T-cell (primary cell): ENCODE data around the gene GAGE10. TPM values are rescaled to one million over a fixed set of nuclear protein-coding genes. Genes with fewer than 3 reads are reported as not detected.

Source experiments
- ATAC-seq, 4 experiments: fragments of 200-7000 bp in 3 of 4; fragments of 150-1000 bp in 1 of 4; cut with Tn5 transposase; replicated peaks in 1 of 4; 1 replicate in 3 of 4; 2 replicates in 1 of 4; pipeline ENCODE4 v1.10.0; 2021; ENCODE audit warnings: moderate library complexity in 3 of 4, mild to moderate bottlenecking in 2 of 4, moderate number of reproducible peaks in 1 of 4
- CTCF ChIA-PET, 2 donors: fragments of 300-600 bp; sonication (Branson Sonifier 250); formaldehyde crosslinking; loops; one replicate each; lab custom pipeline; 2022; ENCODE audit warnings: antibody characterized with exemption in 2 of 2; lab: Charles Lee
- POLR2A ChIA-PET, 2 donors: fragments of 300-600 bp; sonication (Branson Sonifier 250); formaldehyde crosslinking; loops; one replicate each; lab custom pipeline; 2022; ENCODE audit warnings: antibody characterized with exemption in 2 of 2; lab: Charles Lee
- DNase-seq, 35 experiments: peaks; one replicate each; pipeline versions ENCODE4 v3.0.0 to v3.0.0-alpha.2; 2013 to 2023
- H3K27ac ChIP-seq: one replicate; pipeline ENCODE4 v1.5.1; 2013; ENCODE audit warnings: low read length
- H3K27me3 ChIP-seq, 2 experiments: replicated peaks in 1 of 2; 1 replicate in 1 of 2; 2 replicates in 1 of 2; pipeline versions ENCODE4 v1.6.1 to v1.7.0; 2013; ENCODE audit warnings: low read length in 1 of 2, mixed read lengths in 1 of 2; ENCODE audit not compliant: control insufficient read depth in 2 of 2, insufficient read depth in 2 of 2; ENCODE audit errors: extremely low read depth in 1 of 2
- H3K36me3 ChIP-seq, 2 donors: 1 replicate in 1 of 2; 2 replicates in 1 of 2; pipeline versions ENCODE4 v1.6.1 to v1.7.0; 2013; ENCODE audit warnings: low read length in 1 of 2; ENCODE audit not compliant: control insufficient read depth in 2 of 2, insufficient read depth in 1 of 2; ENCODE audit errors: extremely low read depth in 1 of 2
- H3K4me1 ChIP-seq, 2 experiments: 1 replicate in 1 of 2; 2 replicates in 1 of 2; pipeline versions ENCODE4 v1.6.1 to v1.7.0; 2013; ENCODE audit warnings: low read length in 2 of 2, mixed read lengths in 1 of 2; ENCODE audit not compliant: insufficient read depth in 2 of 2, control insufficient read depth in 1 of 2; ENCODE audit errors: extremely low read depth in 1 of 2
- H3K4me3 ChIP-seq, 2 donors: 1 replicate in 1 of 2; 2 replicates in 1 of 2; pipeline versions ENCODE4 v1.5.1 to v1.7.0; 2013; ENCODE audit warnings: mild to moderate bottlenecking in 2 of 2, low read length in 1 of 2, moderate library complexity in 1 of 2; ENCODE audit not compliant: control insufficient read depth in 1 of 2; ENCODE audit errors: extremely low read depth in 1 of 2
- H3K9me3 ChIP-seq: 2 replicates; pipeline ENCODE4 v1.7.0; 2013
- H3K27ac Mint-ChIP-seq, 2 donors: one replicate each; pipeline ENCODE4 v1.8.0; 2020 to 2021; ENCODE audit warnings: mild to moderate bottlenecking in 2 of 2, mixed read lengths in 2 of 2
- H3K27me3 Mint-ChIP-seq, 2 donors: one replicate each; pipeline ENCODE4 v1.8.0; 2021 to 2022; ENCODE audit warnings: mixed read lengths in 2 of 2
- H3K36me3 Mint-ChIP-seq: one replicate; pipeline ENCODE4 v1.8.0; 2021; ENCODE audit warnings: mixed read lengths
- H3K4me1 Mint-ChIP-seq, 3 donors: one replicate each; pipeline ENCODE4 v1.8.0; 2020 to 2022; ENCODE audit warnings: mixed read lengths in 3 of 3, mild to moderate bottlenecking in 1 of 3
- H3K4me3 Mint-ChIP-seq, 3 donors: one replicate each; pipeline ENCODE4 v1.8.0; 2020 to 2022; ENCODE audit warnings: mild to moderate bottlenecking in 3 of 3, mixed read lengths in 3 of 3, moderate library complexity in 3 of 3
- H3K9me3 Mint-ChIP-seq, 3 donors: one replicate each; pipeline ENCODE4 v1.8.0; 2020 to 2022; ENCODE audit warnings: mixed read lengths in 3 of 3
- WGBS: methylation state at CpG from one replicate; pipeline ENCODE4 v1.1.5; 2013; ENCODE audit warnings: missing lambda C conversion rate; ENCODE audit not compliant: insufficient coverage; 5-methylcytosine and 5-hydroxymethylcytosine counted together
- total RNA-seq, 35 experiments: library from RNA in 6 of 35; stranded (reverse) in 6 of 35; fragments of 120-200 nt in 1 of 35; gene quantifications; one replicate each; pipeline versions ENCODE4 v1.2.1 to v1.2.4 and lab custom pipeline; 2013 to 2026

The GAGE10 gene
- total RNA-seq, 5 donors from 2014 or later (not counting 1 experiment from before 2014, with no cell fraction given), result 0.66 TPM; not detected in 4

DNA sequence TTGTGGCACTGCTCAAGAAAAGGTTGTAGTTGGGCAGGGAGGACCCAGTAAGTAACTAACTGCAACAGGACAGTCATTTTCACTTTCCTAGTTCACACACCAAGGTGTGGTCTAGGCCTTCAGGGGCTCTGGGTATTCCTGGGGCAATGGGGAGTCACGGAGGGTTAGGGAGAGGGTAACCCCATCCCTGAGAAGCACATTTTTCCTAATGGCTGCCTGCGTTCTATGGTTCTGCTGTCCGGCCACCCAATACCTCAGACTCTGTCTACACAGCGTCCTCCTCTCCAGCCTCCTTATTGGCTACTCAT is 34.8 kb upstream of the GAGE10 start:
- ChIA-PET POLR2A (interaction anchor here (0.6 to 1.9 kb wide), 9 partner anchors 41 to 691 kb away, joined by 3 to 8 read pairs (median 4); partner anchors contain the start of genes CLCN5 (in 1 of the 2), GRIPAP1 (in 1 of the 2) and HDAC6 (in 1 of the 2)), CTCF (interaction anchor here in 1 of 2 donors (1.2 to 1.8 kb wide), 2 partner anchors 78 to 113 kb away, joined by 8 to 9 read pairs; no protein-coding TSS in a partner anchor)
- H3K4me3 Mint-ChIP-seq, result peak overlapping the region; percentile 83 to 94 (median 92)
- H3K27me3 ChIP-seq, result no peaks in the 10 kb centered on the region
- peak overlapping the region; percentile 20 to 82 for H3K4me3 ChIP-seq
- H3K36me3 Mint-ChIP-seq, result peaks cover 5% of the 10 kb centered on the region
- H3K27me3 Mint-ChIP-seq, result peaks cover 0 to 4% of the 10 kb centered on the region in 2 donors
- no peak for DNase-seq
- no peaks in the 10 kb centered on the region for H3K9me3 Mint-ChIP-seq
- H3K36me3 ChIP-seq, result peaks cover 0 to 4% of the 10 kb centered on the region in 2 donors
- peak overlapping the region; percentile 97 for H3K27ac ChIP-seq
- no peak for ATAC-seq
- peaks cover 10 to 47% of the 10 kb centered on the region in 2 experiments for H3K4me1 ChIP-seq
- H3K4me1 Mint-ChIP-seq, result peaks cover 37 to 54% (median 39%) of the 10 kb centered on the region in 3 donors
- H3K27ac Mint-ChIP-seq, result peak overlapping the region; percentile 99 to 100
- no peaks in the 10 kb centered on the region for H3K9me3 ChIP-seq
- WGBS, result 0% methylated on average over 1 of the region's 4 CpGs

DNA sequence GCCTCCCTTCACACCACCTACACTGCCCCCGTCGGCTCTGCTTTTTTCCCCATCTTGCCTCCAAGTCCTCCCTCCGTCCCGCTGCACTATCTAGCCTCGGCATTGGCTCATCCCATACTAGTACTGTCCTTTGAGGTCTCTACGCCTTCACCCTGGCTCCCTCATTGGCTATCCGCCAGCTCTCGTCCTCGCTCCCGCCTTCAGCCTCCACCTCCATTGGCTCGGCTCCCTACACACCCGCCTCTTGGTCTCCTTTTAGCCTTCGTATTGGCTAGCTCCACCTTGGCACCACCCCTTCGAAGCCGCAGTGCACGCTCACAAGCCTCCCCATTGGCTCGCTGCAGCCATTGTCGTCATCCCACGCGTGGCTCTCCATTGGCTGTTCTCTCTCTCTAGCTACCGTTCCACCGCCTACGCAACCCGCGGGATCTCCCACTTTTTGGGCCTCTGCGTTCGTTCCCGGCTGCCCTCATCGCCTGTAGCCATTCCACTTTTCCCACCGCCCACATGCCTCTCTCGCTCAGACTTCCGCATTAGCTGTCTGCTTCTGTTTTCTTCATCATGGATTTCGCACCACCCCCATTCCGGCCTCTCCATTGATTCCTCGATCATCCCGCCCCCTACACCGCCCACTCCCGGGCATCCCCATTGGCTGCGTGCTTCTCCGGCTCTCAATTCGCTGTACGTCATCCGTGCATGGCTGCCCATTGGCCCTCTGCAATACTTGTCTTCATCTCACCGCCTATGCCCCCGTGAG is 34.3 kb upstream of the GAGE10 start:
- Histone ChIP-seq H3K27me3 (no peaks in the 10 kb centered on the region), H3K4me3 (peak overlapping the region; percentile 20 to 82), H3K36me3 (peaks cover 0 to 4% of the 10 kb centered on the region in 2 donors), H3K4me1 (peaks cover 13 to 53% of the 10 kb centered on the region in 2 experiments), H3K9me3 (no peaks in the 10 kb centered on the region), H3K27ac (peak overlapping the region; percentile 97)
- Mint-ChIP-seq H3K36me3 (peaks cover 5% of the 10 kb centered on the region), H3K4me3 (peak overlapping the region; percentile 83 to 94 (median 92)), H3K27ac (peak overlapping the region; percentile 99 to 100), H3K9me3 (no peaks in the 10 kb centered on the region), H3K27me3 (peaks cover 0 to under 1% of the 10 kb centered on the region in 2 donors), H3K4me1 (peaks cover 41 to 55% (median 44%) of the 10 kb centered on the region in 3 donors)
- ChIA-PET CTCF (interaction anchor here in 1 of 2 donors (1.2 to 1.8 kb wide), 2 partner anchors 78 to 113 kb away, joined by 8 to 9 read pairs; no protein-coding TSS in a partner anchor), POLR2A (interaction anchor here (0.6 to 1.9 kb wide), 9 partner anchors 40 to 691 kb away, joined by 3 to 8 read pairs (median 4); partner anchors contain the start of genes CLCN5 (in 1 of the 2), GRIPAP1 (in 1 of the 2) and HDAC6 (in 1 of the 2))
- DNase-seq (peak; percentile 81 to 97 (median 94)), ATAC-seq (peak; percentile 79 to 83 (median 80))
- under 1% methylated on average over 39 of the region's 45 CpGs for WGBS

DNA sequence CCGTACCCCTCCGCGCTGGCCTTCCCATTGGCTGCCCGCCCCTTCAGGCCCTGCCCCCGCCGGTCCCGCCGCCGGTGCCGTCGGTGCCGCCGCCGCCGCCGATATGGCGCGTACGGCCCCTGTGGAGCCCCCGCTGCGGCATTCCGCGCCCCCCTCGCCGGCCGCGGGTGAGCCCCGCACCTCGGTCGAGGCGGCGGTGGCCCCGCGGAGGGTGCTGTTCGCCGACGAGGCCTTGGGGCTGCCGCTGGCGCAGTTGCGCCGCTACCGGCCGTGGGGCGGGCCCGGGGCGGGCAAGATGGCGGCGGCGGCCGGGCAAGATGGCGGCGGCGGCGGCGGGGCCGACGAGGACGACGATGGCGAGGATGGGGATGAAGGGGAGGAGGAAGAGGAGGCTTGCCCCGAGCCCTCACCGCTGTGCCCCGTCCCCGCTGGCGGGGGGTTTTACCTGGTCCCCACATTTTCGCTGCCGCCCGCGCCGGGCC is 33.6 kb upstream of the GAGE10 start, which contains the start of gene PPP1R3F:
TSS of gene PPP1R3F (plus strand) at position 27 of the 482 bp plus-strand sequence. CDS start at position 104, 77 bp downstream.
- Mint-ChIP-seq H3K36me3 (peaks cover 5% of the 10 kb centered on the region), H3K4me1 (peaks cover 47 to 57% (median 49%) of the 10 kb centered on the region in 3 donors), H3K9me3 (no peaks in the 10 kb centered on the region), H3K27ac (peak within 1 kb of the TSS; percentile 99 to 100), H3K27me3 (no peaks in the 10 kb centered on the region), H3K4me3 (peak within 1 kb of the TSS; percentile 83 to 94 (median 92))
- peaks cover 0 to 4% of the 10 kb centered on the region in 2 donors for H3K36me3 ChIP-seq
- H3K27ac ChIP-seq, result peak within 1 kb of the TSS; percentile 97
- H3K4me3 ChIP-seq, result peak within 1 kb of the TSS; percentile 45 to 82
- CTCF ChIA-PET, result interaction anchor here in 1 of 2 donors (1.2 to 1.8 kb wide), 2 partner anchors 79 to 114 kb away, joined by 8 to 9 read pairs; no protein-coding TSS in a partner anchor
- peaks cover 16 to 59% of the 10 kb centered on the region in 2 experiments for H3K4me1 ChIP-seq
- DNase-seq (peak in 1 of 35 experiments; percentile 31), ATAC-seq (peak; percentile 12 to 18 (median 13))
- no peaks in the 10 kb centered on the region for H3K27me3 ChIP-seq
- WGBS, result under 1% methylated on average over 53 of the region's 70 CpGs
- POLR2A ChIA-PET, result interaction anchor here (1.0 to 1.9 kb wide), 5 partner anchors 39 to 652 kb away, joined by 3 to 5 read pairs (median 4); partner anchors contain the start of genes CLCN5 (in 1 of the 2) and HDAC6 (in 1 of the 2)
- H3K9me3 ChIP-seq, result no peaks in the 10 kb centered on the region

DNA sequence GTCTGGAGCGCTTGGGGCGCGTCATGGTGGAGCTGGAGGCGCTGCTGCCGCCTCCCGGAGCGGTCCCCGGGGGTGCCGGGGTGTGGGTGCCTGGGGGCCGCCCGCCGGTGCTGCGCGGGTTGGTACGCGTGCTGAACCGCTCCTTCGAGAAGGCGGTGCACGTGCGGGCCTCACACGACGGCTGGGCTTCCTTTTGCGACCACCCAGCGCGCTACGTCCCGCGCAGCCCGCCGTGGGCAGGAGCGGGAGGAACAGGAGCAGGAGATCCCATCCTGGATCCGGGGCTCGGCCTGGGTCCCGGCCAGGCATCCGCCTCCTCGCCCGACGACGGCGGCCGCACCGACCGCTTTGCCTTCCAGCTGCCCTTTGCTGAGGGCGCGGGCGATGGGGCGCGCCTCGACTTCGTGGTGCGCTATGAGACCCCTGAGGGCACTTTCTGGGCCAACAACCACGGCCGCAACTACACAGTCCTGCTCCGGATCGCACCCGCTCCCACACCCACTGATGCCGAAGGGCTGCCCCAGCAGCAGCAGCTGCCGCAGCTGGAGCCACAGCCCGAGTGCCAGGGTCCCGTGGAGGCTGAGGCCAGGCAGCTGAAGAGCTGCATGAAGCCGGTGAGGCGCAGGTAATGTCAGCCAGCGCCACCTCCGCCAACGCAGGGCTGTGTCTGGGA is 33.1 kb upstream of the GAGE10 start:
- Histone ChIP-seq H3K27me3 (no peaks in the 10 kb centered on the region), H3K4me3 (peak overlapping the region; percentile 45 to 53), H3K9me3 (no peaks in the 10 kb centered on the region), H3K4me1 (peaks cover 21 to 60% of the 10 kb centered on the region in 2 experiments), H3K36me3 (peaks cover 0 to 4% of the 10 kb centered on the region in 2 donors), H3K27ac (peak overlapping the region; percentile 67)
- ChIA-PET POLR2A (no interaction called here), CTCF (no interaction called here)
- Mint-ChIP-seq H3K4me1 (peaks cover 53 to 61% (median 55%) of the 10 kb centered on the region in 3 donors), H3K27ac (peak overlapping the region; percentile 88 to 96), H3K27me3 (no peaks in the 10 kb centered on the region), H3K9me3 (no peaks in the 10 kb centered on the region), H3K36me3 (peaks cover 9% of the 10 kb centered on the region), H3K4me3 (peak overlapping the region; percentile 70 to 83 (median 80))
- ATAC-seq (no peak), DNase-seq (peak in 1 of 35 experiments; percentile 11)
- WGBS, result 45% methylated on average over 50 of the region's 66 CpGs

DNA sequence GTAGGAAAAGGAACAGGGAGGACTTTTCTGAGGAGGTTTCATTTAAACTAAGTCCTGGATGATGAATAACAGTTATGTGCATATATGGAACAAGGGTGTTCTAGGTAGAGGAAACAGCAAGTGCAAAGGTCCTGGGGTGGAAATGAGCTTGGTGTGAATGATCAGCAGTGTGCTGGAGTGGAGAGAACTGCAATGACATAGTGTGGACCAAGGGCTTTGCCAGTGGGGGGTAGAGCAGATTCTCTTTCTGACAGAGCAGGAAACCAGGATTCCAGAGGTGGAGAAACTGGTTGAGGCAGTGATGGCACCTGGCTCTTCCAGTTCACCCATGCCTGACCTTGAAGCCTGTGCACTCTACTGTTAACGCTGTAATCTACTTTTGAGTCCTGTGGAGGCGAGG is 32.1 kb upstream of the GAGE10 start:
- ATAC-seq, result no peak
- ChIA-PET POLR2A (no interaction called here), CTCF (no interaction called here)
- Mint-ChIP-seq H3K27ac (peak overlapping the region; percentile 88 to 96), H3K27me3 (no peaks in the 10 kb centered on the region), H3K36me3 (peaks cover 12% of the 10 kb centered on the region), H3K9me3 (no peaks in the 10 kb centered on the region), H3K4me3 (peak overlapping the region; percentile 70 to 80 (median 78)), H3K4me1 (peaks cover 59 to 71% (median 64%) of the 10 kb centered on the region in 3 donors)
- no CpG with 5 or more reads among the region's 2 CpGs for WGBS
- no peaks in the 10 kb centered on the region for H3K9me3 ChIP-seq
- no peaks in the 10 kb centered on the region for H3K27me3 ChIP-seq
- H3K36me3 ChIP-seq, result peaks cover 0 to 4% of the 10 kb centered on the region in 2 donors
- DNase-seq, result no peak
- H3K27ac ChIP-seq, result peak overlapping the region; percentile 25
- peak overlapping the region; percentile 45 to 53 for H3K4me3 ChIP-seq
- peaks cover 23 to 69% of the 10 kb centered on the region in 2 experiments for H3K4me1 ChIP-seq
